Measurements from ENCODE around the gene POFUT2.

POFUT2 gene

GRCh38 chr21:45296638-45297037 lies 8.9 kb upstream of the POFUT2 start:
- no peak for DNase-seq

- no peak for DNase-seq
These were observed 8.1 kb upstream of the POFUT2 start for GRCh38 chr21:45295576-45296365.

DNA sequence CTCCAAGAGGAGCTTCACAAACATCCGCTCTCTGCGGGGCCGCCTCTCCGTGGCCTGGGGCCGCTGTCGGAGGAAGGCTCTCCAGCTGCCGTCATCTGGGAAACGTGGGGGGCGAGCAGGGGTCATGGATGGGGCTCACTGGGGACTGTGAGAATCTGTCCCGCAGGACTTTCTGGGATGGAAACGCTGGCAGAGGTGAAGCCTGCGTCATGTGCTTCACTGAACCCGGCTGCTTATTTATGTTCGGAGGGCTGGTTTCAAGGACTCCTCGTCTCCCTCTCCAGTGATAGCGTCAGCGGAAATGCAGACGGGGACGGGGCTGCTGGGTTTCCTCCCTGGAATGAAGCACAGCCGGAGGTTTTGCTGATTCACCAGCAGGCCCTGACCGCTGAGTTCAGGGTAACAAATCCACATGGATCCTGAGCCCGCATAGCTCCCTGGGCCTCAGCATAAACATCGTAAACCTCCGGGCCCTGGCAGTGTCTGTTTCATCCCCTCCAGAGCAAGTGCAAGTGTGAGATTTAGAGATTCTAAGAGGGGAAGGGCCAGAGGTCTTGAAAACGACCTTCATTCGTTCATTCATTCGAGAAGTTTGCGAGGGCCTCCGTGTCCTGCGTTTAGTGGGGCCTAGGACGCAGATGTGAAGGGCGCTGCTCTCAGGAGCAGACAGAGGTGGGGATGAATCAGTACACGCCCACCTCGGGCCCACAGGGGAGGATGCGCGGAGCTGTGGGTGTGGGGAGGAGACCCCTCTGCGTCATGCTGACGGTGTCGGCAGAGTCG lies 7.0 kb upstream of the POFUT2 start:
- DNase-seq, result no peak

GRCh38 chr21:45293726-45294401 lies 6.2 kb upstream of the POFUT2 start:
- DNase-seq, result no peak

DNA sequence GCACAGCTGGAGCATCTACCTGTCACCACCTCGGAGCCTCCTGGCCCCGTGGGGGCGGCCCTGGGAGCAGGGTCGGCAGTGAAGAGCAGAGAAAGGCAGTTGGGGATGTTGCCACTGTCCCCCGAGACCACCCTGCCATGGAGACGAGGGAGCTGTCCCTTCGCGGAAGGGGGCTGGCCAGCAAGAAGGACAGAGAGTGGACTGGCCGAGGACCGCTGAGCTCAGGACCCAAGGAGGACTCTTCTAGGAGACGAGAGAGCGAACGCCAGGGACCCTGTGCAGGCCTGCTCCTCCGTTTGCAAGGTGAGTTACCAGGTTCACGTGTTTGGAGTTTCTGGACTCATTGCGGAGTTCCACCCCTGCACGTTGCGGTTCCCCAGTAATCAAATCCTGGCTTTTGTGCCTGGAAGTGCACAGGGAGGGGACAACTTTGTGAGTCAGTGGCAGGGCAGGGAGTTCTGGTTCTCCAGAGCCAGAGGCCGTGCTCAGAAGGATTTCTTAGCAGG lies 5.6 kb upstream of the POFUT2 start:
- DNase-seq, result no peak

GRCh38 chr21:45292399-45293219 lies 4.9 kb upstream of the POFUT2 start:
- DNase-seq, result peak; percentile 93

- no peak for DNase-seq
These were observed 4.1 kb upstream of the POFUT2 start for GRCh38 chr21:45291613-45292398.

GRCh38 chr21:45290948-45291612 lies 3.4 kb upstream of the POFUT2 start:
- DNase-seq, result no peak

- DNase-seq, result peak; percentile 64
These were observed 2.2 kb upstream of the POFUT2 start for GRCh38 chr21:45289655-45290515.

DNA sequence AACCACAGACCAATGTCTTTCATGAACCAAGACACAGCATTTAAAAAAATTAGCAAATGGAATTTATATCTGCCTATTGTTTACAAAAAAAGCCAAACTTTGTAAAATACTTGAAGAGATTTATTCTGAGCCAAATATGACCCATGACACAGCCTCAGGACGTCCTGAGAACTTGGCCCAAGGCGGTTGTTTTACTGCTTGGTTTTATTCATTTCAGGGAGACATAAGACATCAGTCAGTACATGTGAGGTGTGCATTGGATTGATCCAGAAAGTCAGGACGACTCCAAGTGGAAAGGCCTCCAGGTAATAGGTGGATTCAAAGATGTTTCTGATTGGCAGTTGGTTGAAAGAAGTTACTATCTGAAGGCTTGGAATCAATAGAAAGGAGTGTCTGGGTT lies 1.4 kb upstream of the POFUT2 start:
- DNase-seq, result no peak

- DNase-seq, result no peak
These were observed 746 bp upstream of the POFUT2 start for GRCh38 chr21:45288441-45288841.

DNA sequence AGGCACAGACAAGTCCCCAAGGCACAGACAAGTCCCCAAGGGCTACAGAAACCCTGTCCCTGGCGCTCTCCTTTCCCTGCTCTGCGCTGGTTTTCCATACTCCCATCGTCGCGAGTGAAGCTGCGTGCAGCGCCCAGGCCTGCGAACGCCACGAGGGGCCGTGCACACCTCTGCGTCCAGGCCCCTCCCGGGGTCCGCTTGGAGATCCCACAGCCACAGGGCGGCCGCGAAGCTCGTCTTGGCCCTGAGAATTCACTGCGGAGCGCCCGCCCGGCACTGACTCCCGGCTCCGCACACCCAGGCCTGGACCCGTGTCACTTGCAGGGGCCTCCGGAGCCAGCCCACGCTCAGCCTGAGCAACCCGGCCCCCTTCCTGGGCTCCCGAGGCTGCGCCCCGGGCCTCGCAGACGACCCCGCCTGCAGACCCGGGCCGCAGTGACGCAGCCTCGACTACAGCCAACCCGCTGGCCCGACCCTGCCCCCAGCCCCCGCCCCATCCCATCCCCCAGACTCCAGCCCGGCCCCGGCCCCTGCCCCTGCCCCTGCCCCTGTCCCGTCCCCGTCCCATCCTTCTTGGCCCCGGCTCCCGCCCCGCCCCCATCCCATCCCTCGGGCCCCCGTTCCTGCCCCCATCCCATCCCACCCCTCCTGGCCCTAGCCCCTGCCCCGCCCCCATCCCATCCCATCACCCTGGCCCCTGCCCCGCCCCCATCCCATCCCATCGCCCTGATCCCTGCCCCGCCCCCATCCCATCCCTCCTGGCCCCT lies 841 bp downstream of the POFUT2 start:
- no peak for DNase-seq

DNA sequence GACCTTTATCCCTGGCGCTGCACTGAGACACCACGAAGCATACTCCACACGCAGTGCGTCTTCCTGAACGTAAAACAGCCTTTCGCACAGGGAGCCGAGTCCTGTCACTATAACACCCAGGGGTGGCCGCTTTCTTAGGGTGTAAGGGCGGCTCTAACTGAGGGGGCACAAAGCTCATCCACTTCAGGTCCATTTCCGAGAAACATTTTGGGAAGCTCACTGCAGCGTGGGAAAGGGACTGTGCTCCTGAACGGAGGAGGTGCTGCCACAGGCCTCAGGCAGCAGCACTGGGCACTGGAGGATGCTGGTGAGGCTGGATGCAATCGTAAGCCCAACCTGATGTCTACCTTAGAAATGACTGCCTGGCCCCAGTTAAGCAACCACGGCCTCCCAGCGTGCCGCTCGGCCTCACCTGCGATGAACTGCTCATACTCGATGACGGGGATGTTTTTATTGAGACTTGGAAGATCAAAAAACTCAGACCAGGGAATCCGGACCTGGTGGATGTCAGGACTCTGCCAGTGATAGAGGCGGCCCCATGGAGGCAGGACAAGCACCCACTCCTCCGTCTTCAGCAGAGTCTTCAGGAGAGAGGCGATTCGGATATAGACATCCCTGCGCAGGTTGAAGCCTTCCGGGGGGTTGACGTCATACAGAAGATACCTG lies 2.3 kb downstream of the POFUT2 start:
- no peak for DNase-seq

DNA sequence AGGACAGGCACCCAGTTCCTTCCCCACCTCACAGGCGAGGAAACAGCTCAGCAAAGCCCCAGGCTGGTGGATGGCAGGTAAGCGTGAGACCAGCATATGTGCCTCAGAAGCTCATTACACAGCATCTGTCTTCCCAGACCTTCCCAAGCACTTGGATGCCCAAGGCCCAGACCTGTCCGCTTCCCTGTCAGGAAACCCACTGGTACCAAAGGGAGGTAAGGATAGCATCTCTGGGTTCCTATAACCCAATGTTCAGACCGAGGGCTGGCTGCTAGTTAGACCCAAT lies 3.3 kb downstream of the POFUT2 start:
- no peak for DNase-seq

DNA sequence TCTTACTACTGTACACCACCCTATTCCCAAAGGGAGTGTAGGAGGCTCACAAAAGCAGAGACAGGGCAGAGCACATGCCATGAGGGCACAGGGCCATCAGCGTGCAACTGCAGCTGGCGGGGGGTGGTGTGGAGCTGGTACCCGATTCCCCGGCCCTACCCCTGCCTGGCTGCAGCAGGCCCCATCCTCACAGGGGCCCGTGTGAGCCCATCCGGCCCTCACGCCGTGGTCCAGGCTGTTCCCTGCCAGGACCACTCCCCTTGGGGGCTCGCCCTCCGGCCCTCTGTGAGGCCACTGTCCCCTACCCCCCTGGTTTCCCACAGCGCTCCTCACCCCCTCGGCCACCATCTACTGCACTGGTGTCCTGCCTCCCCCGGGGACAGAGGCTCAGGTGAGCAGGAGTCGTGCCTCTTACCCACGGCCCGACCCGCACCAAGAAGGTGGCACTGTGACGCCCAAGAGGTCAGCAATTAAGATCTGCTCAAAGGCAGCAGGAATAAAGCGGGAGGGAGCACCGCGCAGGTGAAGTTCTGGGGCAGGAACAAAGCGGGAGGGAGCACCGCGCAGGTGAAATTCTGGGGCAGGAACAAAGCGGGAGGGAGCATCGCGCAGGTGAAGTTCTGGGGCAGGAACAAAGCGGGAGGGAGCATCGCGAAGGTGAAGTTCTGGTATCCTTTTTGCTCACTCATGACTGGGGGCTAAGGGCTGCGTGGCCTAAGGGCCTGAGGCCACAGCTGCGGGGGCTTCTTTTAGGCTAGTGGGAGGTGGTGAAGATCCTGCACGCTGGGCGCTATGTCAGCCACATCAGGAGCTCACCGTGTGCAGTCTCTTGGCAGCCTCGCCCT lies 3.9 kb downstream of the POFUT2 start:
- DNase-seq, result no peak

- DNase-seq, result no peak
These were observed 4.6 kb downstream of the POFUT2 start for GRCh38 chr21:45283035-45283610.

DNA sequence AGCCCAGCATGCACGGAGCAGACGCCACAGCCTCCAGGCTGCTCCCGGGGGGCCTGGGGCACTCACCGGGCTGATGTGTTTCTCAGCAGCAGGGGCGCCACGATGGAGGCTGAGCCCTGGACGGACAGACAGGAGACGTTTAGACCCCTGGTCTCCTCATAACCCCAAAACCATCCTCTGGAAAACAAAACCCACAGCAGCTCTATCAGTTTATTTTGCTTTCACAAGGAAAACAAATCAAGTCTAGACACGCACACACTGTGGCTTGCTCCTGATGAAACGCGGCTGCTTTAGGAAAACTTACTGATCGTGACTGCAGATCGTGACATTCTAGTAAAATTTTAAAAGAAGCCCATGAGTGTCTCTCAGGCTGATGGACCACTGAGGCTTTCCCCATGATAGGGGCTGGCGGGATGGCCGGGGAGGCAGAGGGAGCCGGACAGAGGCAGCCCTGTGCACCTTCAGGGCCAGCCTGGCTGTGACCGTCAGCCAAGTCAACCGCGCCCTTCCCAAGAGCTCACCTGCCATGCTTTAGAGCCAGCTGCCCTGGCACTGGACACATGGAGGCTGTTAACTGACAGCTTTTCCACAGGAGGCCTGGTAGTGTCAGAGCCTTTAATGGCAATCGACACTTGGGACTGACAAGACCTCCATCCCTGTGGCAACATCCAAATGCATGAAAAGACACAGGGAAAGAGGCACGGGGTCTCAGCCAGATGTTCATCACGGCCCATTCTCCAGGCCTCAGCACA lies 5.2 kb downstream of the POFUT2 start:
- no peak for DNase-seq
